ENCODE results near the gene SLC13A2.
"Not testable (repeated sequence)": the region's sequence is repeated elsewhere in the genome, so short reads cannot be mapped to it uniquely, and the experiment has no call there.

Gene SLC13A2

GRCh38 chr17:28518578-28518977 lies 45.1 kb downstream of the SLC13A2 start:
- DNase-seq = no peak

GRCh38 chr17:28519236-28519635 lies 45.8 kb downstream of the SLC13A2 start:
- no peak for DNase-seq

DNA sequence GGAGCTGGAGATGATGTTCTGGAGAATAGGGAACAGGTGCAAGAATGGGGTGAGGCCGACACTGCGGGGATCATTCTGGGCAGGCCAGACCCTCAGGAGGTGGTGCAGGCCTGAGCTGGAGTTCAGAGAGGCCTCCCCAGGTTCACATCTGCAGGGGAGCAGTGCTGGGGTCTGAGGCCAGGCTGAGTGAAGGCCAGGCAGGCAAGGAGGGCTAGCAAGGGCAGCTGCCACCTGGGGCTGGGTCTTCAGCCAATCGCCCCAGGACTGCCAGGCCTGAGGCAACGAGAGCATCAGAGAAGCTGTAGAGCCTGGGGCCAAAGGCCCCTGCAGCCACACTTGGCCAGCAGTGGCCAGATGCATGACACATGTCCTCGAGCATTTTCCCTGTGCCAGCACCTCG lies 47.2 kb downstream of the SLC13A2 start:
- no peak for DNase-seq

GRCh38 chr17:28521311-28522085 lies 48.1 kb downstream of the SLC13A2 start:
- no peak for DNase-seq

- not testable (repeated sequence) for DNase-seq
Observed at GRCh38 chr17:28522281-28522680, 48.8 kb downstream of the SLC13A2 start.

GRCh38 chr17:28523186-28523585 lies 49.7 kb downstream of the SLC13A2 start:
- DNase-seq = no peak

DNA sequence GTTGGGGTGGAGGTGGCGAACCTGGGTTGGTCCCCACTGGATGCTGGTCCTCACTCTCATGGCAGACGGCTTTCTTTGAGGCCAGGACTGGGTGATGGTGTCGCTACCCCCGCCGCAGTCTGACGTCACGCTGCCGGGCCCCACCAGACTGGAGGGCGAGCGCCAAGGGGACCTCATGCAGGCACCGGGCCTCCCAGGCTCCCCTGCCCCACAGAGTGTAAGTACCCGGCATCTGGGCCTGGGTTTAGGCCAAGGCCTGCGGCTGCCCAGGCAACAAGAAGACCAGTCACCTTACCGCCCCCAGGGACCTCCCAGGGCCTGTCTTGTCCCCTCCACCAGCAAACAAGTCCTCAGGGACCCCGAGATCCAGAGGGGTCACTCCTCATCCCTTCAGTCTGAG lies 50.4 kb downstream of the SLC13A2 start:
- DNase-seq = no peak

- DNase-seq = no peak
Observed at GRCh38 chr17:28524476-28525424, 51.3 kb downstream of the SLC13A2 start.

- DNase-seq = no peak
Observed at GRCh38 chr17:28526381-28526780, 52.9 kb downstream of the SLC13A2 start.

- DNase-seq = no peak
Observed at GRCh38 chr17:28527181-28527681, 53.8 kb downstream of the SLC13A2 start.

- DNase-seq = no peak
Observed at GRCh38 chr17:28527859-28528258, 54.4 kb downstream of the SLC13A2 start.

GRCh38 chr17:28528327-28529012 lies 55.0 kb downstream of the SLC13A2 start:
- DNase-seq = no peak

DNA sequence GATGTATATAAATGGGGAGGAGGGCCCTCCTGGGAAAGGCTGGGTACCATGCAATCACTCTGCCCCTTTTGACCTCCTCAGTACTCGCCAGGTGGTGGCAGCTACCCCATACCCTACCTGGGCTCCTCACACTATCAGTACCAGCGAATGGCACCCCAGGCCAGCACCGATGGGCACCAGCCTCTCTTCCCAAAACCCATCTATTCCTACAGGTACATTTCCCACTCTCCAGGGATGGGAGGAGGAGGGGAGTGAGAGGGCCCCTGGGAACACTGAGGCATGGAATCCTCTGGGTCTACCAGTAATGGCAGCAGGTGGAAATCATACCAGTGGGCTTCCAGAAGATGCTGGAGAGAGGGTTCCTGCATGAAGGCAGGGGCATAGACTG lies 55.6 kb downstream of the SLC13A2 start:
- DNase-seq = no peak

GRCh38 chr17:28530250-28530649 lies 56.8 kb downstream of the SLC13A2 start:
- DNase-seq = no peak

DNA sequence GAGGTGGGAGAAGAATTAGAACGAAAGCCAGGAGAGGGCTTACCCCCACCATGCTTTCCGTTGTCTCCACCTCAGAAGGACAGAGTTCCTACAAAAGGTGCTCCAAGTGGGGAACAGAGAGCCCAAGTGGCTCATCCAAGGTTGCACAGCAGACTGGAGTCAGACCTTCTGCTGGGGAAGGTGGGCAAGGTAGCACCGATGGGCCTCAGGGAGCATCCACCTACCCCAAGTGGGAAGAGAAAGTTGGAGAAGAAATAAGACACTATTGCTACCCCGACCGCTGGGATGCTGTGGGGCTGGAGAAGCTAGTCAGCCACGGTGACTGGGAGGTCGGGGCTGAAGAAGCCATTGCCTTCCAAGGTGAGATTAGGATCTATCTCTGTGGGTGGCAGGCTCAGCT lies 57.5 kb downstream of the SLC13A2 start:
- DNase-seq = no peak

- no peak for DNase-seq
Observed at GRCh38 chr17:28532050-28532960, 58.9 kb downstream of the SLC13A2 start.

DNA sequence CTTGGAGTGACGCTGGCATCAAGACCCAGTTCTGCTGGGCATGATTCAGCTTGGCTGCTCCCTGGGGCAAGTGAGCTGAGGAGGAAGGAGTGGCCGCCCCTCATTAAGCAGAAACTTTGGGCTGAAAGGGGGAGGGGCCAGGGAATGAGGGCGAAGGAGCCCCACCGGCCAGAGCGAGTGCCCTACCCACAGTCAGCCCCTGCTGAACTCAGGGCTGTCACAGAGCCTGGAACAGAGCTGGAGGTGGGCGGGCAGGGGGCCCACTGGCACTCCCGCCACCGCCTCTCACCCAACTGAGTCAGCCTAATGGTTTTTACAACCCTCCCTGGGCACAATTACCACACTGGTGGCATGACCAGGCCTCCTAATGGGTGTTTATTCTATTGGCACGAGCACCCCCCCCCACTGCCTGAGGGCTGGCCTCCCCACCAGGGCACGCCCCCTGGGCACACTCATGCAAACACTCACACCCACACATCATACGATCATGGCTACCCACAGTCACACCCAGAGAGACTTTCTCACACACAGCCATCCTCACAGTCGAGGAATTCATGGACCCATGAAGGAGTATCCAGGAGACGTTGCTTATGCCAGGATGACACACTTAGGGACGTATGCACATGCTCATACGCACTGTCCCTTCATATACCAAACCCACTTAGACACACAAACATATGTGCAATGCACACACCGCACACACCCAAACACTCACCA lies 59.8 kb downstream of the SLC13A2 start:
- DNase-seq = no peak

GRCh38 chr17:28534740-28535375 lies 61.4 kb downstream of the SLC13A2 start:
- no peak for DNase-seq

DNA sequence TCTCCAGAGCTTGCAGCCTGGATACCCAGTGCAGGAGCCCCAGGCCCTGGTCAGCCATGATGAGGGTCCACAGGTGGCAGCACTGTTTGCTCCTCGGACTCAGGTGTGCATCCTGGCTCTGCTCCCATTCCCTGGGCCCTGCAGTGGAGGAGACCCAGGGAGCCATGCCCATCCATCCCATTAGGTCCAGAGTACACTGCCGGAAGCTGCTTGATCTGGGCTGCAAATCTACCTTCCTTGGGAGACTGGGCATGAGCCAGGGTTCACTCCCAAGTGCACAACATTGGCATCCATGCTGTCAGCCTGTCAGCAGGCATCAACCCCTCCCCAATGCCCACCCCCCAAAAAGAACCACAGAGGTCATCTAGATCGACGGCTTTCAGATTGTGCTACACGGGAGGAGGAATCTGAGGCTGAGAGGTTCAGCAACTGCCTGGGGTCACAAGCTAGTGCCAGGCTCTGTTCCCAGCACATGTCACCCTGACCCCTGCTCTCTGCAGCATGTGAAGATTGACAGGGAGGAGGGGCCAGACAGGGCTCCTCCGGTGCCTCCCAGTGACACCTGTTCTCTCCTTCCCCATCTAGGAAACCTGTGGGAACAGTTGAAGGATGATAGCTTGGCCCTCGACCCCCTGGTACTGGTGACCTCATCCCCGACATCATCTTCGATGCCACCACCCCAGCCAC lies 63.2 kb downstream of the SLC13A2 start:
- DNase-seq = no peak

DNA sequence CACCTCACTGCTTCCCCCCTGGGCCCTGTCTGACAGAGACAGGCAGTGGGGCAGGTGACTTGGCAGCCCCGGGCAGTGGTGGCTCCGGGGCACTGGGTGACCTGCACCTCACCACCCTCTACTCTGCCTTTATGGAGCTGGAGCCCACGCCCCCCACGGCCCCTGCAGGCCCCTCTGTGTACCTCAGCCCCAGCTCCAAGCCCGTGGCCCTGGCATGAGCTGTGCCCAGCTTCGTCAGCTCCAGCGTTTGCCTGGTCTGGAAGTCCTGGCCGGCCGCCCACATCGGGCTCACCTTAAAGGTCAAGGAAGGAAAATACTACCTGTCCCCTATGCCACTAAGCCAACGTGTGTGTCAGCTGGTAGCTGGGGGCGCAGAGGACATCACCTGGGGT lies 63.8 kb downstream of the SLC13A2 start:
- no peak for DNase-seq

Data from effector CD4-positive, alpha-beta T cell (primary cell).